ENCODE measurements around the gene AXIN1.

AXIN1 gene

DNA sequence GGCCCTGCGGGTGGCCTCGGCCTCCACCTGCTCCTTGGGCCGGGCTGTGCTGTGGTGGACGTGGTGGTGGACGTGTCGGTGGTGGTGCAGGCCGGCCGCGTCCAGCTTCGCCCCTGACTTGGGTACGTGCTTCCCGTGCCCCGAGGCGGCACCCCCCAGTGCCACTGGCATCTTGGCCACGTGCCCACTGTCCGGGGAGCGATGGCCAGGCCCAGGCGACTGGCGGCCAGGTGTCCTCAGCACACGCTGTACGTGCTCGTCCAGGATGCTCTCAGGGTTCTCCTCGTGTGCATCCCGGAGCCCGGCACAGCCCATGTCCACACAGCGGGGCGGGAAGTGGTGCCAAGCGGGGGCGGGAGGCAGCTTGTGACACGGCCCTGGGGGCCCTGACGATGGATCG is 54.7 kb downstream of the AXIN1 start:
- DNase-seq (ENCODE audit: low spot score): no peak

DNA sequence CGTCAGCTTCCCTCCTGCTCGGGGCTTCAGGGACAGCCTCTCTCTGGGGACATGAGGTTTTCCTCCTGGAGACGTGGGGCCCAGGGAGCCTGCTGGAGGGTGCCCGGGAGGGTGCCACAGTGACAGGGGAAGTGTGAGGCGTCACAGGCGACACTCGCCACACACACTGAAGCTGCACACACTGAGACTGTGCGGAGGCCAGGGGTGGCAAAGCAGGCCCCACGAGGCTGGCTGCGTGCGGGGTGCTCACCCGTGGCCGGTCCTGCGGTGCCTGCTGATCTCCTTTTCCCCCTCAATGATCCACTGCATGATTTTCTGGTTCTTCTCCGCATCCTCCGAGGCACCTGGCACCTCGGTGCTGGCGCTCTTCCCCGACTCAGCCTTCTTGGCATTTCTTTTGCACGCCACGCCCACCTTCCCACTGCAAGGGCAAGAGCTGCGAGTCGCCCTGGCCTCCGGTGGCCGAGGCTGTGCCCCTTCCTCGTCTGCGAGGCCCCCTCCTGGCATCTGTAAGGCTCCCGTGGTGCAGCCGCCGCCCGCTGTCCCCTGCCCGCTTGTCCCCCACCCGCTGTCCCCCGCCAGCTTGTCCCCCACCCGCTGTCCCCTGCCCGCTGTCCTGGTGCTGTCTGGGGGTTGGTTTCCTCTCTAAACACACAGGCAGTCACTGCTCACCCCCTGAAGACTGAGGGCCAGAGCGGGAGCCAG is 55.6 kb downstream of the AXIN1 start:
- DNase-seq (ENCODE audit: low spot score): no peak

DNA sequence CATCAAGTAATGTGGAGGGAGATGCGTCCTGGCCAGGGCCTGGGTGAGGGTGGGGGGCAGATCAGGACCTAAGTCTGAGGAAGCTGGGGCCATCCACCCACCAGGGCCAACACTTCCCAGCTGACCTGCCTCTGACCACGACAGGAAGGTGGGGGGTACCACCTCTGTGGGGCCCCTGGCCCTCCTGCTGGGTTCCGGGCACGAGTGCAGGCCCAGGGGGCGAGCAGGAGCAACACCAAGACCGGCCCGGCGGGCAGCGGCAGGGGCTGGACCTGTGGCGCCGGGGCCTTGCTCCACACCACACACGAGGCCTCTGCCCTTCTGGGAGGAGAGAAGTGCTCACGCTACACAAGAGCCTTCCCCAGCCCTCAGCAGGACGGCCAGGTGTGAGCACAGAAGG is 56.2 kb downstream of the AXIN1 start:
- no peak for DNase-seq (ENCODE audit: low spot score)

DNA sequence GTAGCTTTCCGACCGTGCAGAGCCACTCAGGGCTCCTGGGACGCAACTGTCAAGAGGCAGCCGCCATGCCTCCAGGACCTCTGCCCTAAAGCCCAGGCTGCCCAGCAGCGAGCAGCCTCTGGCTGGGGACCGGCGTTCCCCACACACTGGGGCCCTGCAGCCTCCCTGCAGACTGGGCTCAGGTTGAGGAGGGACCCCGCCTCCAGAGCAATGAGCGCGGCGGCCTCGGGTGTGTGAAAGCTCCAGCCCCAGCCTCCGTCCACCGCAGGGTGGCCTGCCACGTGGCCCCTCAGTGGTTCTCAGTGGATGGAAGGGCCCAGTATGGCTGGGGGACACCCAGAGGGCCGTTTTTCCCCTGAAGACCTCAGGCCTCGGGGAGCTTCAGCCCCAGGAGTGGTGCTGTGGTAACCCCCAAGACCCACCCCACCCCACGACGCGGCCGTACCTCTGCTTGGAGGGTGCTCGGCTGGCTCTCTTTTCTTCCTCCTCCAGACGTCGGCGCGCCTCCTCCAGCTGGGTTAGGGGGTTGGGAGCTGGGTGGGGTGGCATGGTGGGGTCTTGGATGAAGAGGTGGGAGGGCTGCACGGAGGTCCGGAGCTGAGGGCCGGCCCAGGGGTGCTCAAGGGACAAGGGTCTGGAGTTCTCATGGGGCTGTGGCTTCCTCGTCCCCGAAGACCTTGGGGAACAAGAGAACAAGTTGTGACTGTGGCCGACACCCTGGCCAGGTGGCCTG is 59.3 kb downstream of the AXIN1 start:
- no peak for DNase-seq (ENCODE audit: low spot score)

DNA sequence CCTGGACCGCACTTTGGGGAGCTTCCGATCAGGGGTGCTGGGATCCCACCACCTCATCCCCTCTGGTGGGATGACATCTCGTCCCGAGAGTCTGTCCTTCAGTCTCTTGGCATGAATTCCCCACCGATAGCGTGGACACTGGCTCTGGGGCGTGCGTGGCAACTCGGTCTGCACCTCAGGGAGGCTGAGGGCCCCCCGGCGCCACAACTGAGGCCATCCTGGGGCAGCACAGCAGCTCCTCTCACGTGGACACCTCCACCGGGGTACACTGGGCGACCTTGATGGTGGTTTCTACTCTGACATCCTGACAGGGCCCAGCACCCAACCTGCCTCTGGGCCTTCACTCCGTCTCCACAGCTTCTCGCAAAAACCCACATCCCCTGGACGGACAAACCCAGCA is 61.0 kb downstream of the AXIN1 start:
- no peak for DNase-seq (ENCODE audit: low spot score)

DNA sequence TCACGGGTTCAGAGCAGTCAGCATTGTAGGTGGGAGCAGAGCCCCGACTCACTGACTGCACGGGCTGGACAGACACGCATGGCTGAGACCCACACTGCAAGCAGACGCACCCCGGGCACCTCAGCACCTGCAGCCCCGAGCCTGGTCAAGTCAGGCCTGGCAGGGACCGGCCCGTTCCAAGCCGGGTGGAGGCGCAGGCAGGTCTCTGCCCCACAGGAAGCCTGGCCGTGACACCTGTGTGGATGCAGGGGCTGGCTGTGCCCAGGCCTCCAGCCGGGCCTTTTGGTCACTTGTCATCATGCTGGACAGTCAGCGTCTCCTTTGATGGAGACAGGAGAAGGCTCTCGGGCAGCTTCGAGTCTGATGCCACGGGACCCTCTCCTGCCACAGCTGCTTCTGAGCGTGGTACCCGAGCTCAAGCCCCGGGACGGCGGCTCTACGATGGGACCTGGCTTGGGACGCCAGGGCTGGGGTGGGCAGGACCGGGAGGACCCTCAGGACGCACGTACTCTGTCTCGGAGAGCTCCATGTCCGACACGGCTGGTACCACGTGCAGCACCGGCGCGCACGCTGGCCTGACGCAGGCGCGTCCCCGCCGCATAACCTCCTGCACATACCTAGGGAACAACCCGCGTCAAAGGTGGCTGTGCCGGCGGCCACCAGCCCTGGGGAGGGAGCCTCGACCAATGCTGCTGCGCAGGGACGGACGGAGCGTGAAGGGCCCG is 61.7 kb downstream of the AXIN1 start:
- no peak for DNase-seq (ENCODE audit: low spot score)

DNA sequence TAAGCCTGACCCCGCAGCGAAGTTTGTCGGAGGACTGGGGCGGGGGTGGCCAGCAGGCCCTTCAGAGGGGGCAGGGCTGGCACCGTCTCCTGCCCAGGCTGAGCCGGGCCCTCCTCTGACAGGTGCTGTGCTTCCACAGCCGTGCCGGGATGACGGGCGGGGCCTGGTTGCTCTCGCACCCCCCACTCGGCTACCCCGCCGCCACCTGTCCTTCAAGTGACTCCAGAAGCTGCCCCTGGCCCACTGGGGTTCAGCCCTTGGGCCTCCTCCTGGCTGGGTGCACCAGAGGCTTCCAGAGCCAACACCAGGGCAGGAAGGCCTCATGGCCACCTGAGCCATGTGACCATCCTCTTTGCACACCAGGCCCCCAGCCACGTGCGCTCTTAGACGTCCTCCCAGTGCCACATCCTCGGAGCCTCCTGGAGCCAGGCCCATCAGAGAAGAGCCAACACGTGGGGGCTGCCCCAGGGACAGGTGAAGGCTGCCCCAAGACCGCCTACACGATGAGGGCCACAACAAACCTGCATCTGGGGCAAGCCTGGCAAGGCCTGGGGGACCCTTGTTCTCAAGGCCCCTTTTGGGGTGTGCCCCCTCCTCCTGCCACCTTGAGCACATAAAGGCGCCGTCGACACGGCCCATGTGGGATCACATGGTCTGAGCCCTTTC is 62.4 kb downstream of the AXIN1 start:
- no peak for DNase-seq (ENCODE audit: low spot score)

DNA sequence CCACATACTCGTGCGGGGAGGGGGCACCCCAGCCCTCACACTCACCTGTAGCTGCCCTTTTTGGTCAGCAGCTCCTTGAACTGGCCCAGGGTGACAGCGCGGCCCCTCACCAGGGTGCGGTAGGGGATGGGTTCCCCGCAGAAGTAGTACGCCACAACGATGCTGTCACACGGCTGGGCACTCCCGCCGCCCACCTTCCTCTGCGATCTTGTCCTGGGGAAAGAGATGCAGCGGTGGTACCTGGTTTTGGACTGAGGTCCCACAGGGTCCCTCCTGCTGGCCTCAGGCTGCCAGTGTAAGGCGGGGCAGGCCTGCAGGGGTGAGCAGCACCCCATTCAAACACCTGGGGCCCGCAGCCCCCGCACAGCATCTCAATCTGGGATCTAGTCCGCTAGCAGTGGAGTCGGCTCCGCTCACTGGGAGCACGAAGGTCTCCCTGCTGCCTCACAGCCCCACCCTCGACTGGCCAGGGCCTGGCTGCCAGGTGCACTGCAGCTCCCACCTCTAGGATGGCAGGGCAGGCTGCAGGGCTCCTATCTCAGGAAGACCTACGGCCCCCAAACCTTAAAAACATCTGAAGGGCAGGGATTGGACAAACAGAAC is 63.0 kb downstream of the AXIN1 start:
- no peak for DNase-seq (ENCODE audit: low spot score)

DNA sequence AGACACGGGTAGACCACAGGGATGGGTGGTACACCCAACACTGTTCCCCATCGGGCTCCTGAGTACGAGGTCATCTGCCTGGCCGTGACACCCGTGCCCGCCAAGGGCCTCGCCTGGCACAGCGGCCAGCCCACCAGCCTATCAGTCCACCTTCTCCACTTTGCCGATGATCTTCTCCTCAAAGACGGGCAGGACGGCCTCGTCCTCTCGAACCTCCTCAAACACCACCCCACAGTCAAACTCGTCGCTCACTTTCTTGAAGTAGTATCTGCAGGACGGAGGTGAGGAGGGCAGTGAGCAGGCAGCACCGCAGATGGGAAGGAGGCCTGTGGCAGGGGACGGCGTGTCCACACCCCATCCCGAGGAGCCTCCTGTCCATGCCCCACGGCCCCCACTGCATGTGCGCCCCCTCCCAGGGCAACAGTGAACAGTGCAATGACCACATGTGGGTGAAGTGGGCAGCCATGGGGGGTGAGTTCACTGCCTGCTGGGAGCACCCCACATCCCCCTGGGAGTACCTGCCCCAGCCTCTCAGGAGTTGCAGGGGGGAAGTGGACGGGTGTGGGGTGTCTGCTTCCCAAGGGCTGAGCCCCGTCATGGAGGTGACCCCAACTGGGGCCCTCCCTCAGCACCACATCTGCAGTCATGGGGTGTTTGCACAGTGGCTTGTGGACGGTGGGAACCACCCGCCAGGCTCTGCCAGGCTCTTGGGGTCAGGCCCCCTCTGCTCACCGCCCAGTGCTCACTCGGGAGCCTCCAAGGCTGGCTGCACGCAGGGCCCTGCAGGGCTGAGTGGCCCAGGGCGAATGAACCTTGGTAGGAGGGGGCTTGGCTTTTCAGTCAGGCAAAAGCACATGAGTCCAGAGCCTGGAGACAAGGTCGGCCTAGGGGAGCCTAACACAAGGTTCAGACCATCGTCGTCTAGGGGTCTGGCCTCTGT is 64.3 kb downstream of the AXIN1 start:
- no peak for DNase-seq (ENCODE audit: low spot score)

DNA sequence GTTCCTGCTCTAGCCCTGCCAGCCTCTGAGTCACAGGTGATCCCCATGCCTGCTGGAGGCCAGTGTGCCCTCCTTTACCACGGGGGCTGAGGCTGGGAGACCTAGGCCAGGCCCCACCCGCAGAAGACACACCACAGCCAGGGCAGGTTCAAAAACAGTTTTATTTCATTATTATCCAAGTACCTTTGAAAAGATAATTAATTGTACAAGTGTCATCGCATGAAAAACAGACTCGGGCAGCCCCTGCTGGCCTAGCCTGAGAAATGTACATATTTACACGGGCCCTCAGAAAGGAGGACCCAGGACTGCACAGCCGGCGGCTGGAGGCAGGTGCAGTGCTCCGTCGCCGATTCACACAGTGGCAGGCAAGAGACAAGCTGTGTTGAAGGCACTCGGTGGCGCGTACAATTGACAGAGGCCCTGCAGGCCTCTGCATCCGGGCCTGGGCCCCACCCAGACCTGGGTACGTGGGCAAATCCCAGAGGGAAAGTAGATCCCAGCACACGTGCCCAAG is 65.2 kb downstream of the AXIN1 start:
- no peak for DNase-seq (ENCODE audit: low spot score)

DNA sequence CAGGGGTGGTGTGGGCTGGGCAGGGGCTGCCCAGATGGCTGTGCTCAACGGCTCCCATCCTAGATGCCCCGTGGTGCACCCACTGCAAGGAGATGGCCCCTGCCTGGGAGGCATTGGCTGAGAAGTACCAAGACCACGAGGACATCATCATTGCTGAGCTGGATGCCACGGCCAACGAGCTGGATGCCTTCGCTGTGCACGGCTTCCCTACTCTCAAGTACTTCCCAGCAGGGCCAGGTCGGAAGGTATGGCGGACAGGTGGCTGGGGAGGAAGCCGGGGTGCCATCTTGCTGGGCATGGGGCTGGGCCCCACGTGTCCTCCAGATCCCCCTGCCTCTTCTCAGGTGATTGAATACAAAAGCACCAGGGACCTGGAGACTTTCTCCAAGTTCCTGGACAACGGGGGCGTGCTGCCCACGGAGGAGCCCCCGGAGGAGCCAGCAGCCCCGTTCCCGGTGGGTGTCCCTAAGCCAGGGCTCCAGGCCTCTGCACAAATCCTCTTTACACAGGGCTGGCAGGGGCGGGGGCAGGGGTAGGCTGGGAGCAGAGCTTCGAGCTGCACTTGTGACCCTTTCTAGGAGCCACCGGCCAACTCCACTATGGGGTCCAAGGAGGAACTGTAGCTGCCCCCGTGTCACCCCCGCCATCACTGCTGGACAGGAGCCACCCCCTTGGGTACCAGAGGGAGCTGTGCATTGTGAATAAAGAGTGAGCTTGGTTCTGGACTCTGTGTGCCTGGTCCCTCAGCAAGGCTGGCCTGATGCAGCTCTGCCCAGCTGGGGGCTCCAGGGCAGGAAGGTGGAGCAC is 65.8 kb downstream of the AXIN1 start:
- no peak for DNase-seq (ENCODE audit: low spot score)

DNA sequence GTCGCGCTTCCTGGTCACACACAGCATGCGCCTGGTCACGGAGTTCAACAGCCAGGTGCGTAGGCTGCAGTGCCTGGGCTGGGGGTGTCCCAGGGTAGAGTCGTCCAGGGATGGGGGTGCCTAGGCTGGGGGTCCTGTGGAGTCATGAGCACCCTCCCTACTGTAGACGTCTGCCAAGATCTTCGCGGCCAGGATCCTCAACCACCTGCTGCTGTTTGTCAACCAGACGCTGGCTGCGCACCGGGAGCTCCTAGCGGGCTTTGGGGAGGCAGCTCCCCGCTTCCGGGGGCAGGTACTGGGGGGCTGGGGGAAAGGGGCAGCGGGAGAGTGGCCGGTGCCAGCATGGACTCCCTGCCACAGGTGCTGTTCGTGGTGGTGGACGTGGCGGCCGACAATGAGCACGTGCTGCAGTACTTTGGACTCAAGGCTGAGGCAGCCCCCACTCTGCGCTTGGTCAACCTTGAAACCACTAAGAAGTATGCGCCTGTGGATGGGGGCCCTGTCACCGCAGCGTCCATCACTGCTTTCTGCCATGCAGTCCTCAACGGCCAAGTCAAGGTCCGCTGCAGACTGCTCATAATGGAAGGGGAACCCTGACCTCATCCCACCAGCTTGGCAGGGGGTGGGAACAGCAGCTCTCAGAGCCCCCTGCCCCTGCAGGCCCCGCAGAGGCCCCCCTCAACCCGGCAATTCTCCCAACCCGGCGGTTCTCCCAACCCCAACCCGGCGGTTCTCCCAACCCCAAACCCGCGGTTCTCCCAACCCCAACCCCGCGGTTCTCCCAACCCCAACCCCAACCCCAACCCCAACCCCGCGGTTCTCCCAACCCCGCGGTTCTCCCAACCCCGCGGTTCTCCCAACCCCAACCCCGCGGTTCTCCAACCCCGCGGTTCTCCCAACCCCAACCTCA is 67.1 kb downstream of the AXIN1 start:
- DNase-seq (ENCODE audit: low spot score): no peak

DNA sequence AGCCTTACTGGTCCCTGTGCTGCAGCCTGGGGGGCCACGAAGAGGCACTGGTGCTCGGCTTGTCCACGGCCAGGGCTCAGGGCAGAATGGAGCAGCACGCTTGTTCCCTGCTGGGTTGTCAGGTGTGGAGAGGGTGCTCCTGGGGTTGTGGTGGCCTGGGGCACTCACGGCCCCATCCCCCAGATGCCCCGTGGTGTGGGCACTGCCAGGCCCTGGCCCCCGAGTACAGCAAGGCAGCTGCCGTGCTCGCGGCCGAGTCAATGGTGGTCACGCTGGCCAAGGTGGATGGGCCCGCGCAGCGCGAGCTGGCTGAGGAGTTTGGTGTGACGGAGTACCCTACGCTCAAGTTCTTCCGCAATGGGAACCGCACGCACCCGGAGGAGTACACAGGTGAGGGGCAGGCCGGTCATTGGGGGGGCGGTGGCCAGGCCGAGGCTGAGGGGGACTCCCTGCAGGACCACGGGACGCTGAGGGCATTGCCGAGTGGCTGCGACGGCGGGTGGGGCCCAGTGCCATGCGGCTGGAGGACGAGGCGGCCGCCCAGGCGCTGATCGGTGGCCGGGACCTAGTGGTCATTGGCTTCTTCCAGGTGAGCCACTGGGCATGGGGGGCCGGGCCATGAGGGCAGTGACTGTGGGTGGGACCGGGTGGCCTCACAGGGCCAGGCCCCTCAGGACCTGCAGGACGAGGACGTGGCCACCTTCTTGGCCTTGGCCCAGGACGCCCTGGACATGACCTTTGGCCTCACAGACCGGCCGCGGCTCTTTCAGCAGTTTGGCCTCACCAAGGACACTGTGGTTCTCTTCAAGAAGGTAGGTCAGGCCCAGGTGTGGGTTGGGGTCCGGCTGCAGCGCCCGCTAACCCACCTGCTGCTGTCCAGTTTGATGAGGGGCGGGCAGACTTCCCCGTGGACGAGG is 68.1 kb downstream of the AXIN1 start:
- DNase-seq (ENCODE audit: low spot score): no peak

DNA sequence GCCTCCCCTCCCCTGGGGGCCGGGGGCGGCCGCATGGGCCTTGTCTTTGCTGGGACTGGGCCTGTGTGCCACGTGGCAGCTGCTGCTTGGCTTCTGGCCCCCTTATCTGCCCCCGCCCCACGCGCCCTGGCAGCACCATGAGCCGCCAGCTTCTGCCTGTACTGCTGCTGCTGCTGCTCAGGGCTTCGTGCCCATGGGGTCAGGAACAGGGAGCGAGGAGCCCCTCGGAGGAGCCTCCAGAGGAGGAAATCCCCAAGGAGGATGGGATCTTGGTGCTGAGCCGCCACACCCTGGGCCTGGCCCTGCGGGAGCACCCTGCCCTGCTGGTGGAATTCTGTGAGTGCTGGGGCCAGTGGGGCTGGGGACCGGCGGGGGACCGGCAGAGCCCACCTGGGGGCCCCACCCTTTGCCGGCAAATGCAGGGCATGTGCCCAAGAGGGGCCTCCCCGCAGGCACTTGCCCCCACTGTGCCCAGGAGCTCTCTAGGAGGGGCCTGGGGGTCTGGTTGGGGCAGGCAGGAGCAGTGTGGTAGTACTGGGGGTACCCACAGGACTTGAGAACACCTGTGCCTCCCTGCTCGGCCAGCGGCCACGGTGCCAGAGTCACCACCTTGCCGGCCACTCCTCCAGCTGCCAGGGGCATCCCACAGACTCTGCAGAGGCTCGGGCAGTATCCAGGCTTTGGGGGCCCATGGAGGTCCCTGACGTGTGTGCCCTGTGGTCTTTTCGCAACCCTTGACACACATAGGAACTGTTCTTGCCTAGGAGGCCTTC is 69.3 kb downstream of the AXIN1 start, which contains the start of gene PDIA2:
Gene PDIA2 (plus strand): TSS at position 132 of the 773 bp plus-strand sequence. CDS start 6 bp downstream, at position 138.
- no peak for DNase-seq (ENCODE audit: low spot score)

DNA sequence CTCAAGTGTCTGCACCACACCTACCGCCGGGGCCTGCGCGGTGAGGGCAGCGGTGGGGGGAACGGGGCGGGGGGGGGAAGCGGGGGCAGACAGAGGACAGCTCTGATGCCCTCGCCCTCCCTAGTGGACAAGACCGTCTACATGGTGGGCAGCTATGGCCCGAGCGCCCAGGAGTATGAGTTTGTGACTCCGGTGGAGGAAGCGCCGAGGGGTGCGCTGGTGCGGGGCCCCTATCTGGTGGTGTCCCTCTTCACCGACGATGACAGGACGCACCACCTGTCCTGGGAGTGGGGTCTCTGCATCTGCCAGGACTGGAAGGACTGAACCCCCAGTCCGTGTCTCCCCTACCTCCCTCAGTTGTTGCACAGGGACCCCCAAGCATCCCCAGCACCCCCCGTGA is 70.0 kb downstream of the AXIN1 start:
- no peak for DNase-seq (ENCODE audit: low spot score)

DNA sequence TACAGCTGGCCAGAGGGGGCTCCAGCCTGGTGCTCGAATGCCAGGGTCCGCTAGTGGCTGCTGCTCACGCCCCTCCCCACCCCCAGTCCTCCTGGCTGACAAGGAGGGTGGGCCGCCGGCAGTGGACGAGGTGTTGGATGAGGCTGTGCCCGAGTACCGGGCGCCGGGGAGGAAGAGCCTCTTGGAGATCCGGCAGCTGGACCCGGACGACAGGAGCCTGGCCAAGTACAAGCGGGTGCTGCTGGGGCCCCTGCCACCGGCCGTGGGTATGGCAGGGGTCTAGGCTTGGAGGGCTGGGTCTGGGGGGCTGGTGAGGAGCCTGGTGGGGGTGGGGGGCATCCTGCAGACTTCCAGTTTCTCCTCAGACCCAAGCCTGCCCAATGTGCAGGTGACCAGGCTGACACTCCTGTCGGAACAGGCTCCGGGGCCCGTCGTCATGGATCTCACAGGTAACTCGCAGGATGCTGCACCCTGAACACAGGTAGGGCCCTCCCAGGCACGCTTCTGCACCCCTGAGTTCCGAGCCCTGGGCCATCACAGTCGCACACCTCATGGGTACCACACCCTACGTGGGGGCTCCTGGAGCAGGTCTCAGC is 70.8 kb downstream of the AXIN1 start:
- DNase-seq (ENCODE audit: low spot score): no peak

Measured in RKO (cell line).